Measurements from ENCODE around the gene ITPKC.

DNA sequence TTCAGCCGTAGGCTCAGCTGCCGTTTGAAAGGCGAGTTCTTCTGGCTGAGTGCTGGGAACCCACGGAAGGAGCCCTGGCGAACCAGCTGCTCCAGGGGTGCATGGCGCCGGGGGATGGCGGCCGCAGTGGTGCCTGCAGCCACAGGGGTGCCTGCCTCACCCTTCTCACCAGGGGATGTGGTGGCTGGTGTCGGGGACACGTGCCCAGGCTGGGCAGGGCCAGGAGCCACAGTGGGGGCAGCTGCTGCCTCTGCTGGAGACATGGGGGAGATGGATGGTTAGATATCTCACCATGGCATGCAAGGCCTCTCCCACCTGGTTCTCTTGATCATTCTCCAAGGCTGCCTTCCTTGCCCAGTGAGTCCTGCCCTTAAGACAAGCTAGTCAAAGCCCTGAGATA, 43.5 kb upstream of the ITPKC start:
- TF ChIP-seq, protein P1, sequence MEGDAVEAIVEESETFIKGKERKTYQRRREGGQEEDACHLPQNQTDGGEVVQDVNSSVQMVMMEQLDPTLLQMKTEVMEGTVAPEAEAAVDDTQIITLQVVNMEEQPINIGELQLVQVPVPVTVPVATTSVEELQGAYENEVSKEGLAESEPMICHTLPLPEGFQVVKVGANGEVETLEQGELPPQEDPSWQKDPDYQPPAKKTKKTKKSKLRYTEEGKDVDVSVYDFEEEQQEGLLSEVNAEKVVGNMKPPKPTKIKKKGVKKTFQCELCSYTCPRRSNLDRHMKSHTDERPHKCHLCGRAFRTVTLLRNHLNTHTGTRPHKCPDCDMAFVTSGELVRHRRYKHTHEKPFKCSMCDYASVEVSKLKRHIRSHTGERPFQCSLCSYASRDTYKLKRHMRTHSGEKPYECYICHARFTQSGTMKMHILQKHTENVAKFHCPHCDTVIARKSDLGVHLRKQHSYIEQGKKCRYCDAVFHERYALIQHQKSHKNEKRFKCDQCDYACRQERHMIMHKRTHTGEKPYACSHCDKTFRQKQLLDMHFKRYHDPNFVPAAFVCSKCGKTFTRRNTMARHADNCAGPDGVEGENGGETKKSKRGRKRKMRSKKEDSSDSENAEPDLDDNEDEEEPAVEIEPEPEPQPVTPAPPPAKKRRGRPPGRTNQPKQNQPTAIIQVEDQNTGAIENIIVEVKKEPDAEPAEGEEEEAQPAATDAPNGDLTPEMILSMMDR (IDR thresholded peaks at IDR 0.05; ENCODE audit: borderline replicate concordance, extremely low read depth, low read length, poor library complexity, severe bottlenecking): no peak
- no peak for TF ChIP-seq EZH2 (IDR thresholded peaks at IDR 0.05; ENCODE audit: borderline replicate concordance, low read depth, low read length, severe bottlenecking)
